Right lobe of liver (tissue), 6 donors: ENCODE measurements around the gene BAZ1B. TPM values are rescaled to one million over a fixed set of nuclear protein-coding genes. Genes with fewer than 3 reads are reported as not detected.
"Not testable (repeated sequence)": the region's sequence is repeated elsewhere in the genome, so short reads cannot be mapped to it uniquely, and the experiment has no call there.

ENCODE experiments used
- ATAC-seq, 4 donors: fragments of 200-7000 bp; cut with Tn5 transposase; one replicate each; pipeline ENCODE4 v1.9.1; 2020; ENCODE audit warnings: mild to moderate bottlenecking in 4 of 4, moderate library complexity in 4 of 4
- DNase-seq, 3 donors: peaks; one replicate each; pipeline ENCODE4 v3.0.0-alpha.2; 2020
- H3K27ac ChIP-seq, 3 donors: fragments of 200-600 bp; one replicate each; pipeline ENCODE4 v1.8.0; 2022
- H3K27me3 ChIP-seq, 2 donors: fragments of 200-600 bp; one replicate each; pipeline ENCODE4 v1.8.0; 2022
- H3K36me3 ChIP-seq, 4 donors: fragments of 200-600 bp; sonication (generic) in 1 of 4; one replicate each; pipeline versions ENCODE4 v1.5.1 to v1.8.0; 2017 to 2022; ENCODE audit warnings: control low read depth in 1 of 4
- H3K4me1 ChIP-seq, 4 donors: fragments of 200-600 bp; sonication (generic) in 1 of 4; one replicate each; pipeline versions ENCODE4 v1.5.1 to v1.8.0; 2017 to 2022; ENCODE audit warnings: control low read depth in 1 of 4
- H3K4me3 ChIP-seq, 3 donors: fragments of 200-600 bp; one replicate each; pipeline ENCODE4 v1.8.0; 2022
- H3K9me3 ChIP-seq, 4 donors: fragments of 200-600 bp; sonication (generic) in 1 of 4; one replicate each; pipeline versions ENCODE4 v1.5.1 to v1.8.0; 2017 to 2022; ENCODE audit warnings: control low read depth in 1 of 4
- POLR2A ChIP-seq: fragments of 450-650 bp; IDR thresholded peaks from one replicate; pipeline ENCODE4 v1.6.1; 2017; ENCODE audit warnings: antibody characterized with exemption, mild to moderate bottlenecking
- WGBS: methylation state at CpG from one replicate; pipeline ENCODE4 v1.1.6; 2018; ENCODE audit warnings: low coverage, low lambda C conversion rate; ENCODE audit not compliant: insufficient coverage; ENCODE audit errors: missing lambda C conversion rate; 5-methylcytosine and 5-hydroxymethylcytosine counted together
- intact Hi-C, 2 donors: fragments of 100-400 bp; cut with DNase I; formaldehyde crosslinking; loops; one replicate each; pipeline versions ENCODE4 v1.11.2 to v1.14.1; 2022
- total RNA-seq, 6 experiments: library from RNA; depleted of rRNA in 2 of 6; stranded (reverse); fragments of >200 nt in 2 of 6; fragmentation: NEBNext Ultra II Directional in 3 of 6; extraction: Animal tissue kit (Norgen Biotek cat#: 25700) in 3 of 6; gene quantifications; one replicate each; pipeline versions ENCODE4 v1.1.0 to v1.2.4, GENCODE V29; 2016 to 2023
- TF ChIP-seq, protein P1 (sequence below), 4 donors: fragments of 200-600 bp in 3 of 4; fragments of 450-650 bp in 1 of 4; IDR thresholded peaks; one replicate each; pipeline versions ENCODE4 v1.5.1 to v1.8.0; 2016 to 2022; ENCODE audit warnings: antibody characterized with exemption in 4 of 4, mild to moderate bottlenecking in 2 of 4
- donor health status: DM: no; HTN: yes; CAD: no.
- donor health status: DM: no; HTN: no; CAD: no.
- donor health status: DM: no; HTN: no; CAD: no.
- donor health status: DM: no; HTN: yes; CAD: no.
- donor health status: DM: no; HTN: yes; CAD: no.

BAZ1B gene
- total RNA-seq, 6 experiments from 2014 or later, result 19.3 to 26.2 (median 25.0) TPM

DNA sequence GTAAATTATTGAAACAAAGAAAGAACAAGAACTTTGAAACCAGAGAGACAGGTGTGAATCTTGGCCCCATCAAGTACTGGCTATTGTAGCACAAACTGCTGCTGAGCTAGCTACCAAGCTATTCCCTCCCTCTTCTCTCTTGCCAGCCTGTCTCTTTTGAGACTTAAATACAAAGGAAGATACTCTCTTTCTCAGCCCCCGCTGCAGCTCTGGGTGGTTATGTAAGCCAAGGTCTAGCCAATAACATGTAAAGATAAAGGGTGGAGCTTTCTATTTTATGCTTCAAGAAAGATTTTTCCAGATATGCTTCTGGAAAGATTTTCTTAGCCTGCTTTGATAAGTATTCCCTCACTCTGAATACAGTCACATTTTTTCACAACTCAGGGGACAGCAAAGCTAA lies 17.2 kb downstream of the BAZ1B start:
- ATAC-seq (no peak), DNase-seq (no peak)
- Histone ChIP-seq H3K9me3 (no peaks in the 10 kb centered on the region), H3K36me3 (peaks cover 0 to 97% (median 52%) of the 10 kb centered on the region in 4 donors), H3K27ac (no peak overlapping the region), H3K4me3 (no peak overlapping the region), H3K4me1 (no peaks in the 10 kb centered on the region), H3K27me3 (no peaks in the 10 kb centered on the region)
- WGBS, result 100% methylated on average over 1 of the region's 1 CpG
- intact Hi-C loops, result no loop called here
- TF ChIP-seq POLR2A, result no peak
- TF ChIP-seq, protein P1, sequence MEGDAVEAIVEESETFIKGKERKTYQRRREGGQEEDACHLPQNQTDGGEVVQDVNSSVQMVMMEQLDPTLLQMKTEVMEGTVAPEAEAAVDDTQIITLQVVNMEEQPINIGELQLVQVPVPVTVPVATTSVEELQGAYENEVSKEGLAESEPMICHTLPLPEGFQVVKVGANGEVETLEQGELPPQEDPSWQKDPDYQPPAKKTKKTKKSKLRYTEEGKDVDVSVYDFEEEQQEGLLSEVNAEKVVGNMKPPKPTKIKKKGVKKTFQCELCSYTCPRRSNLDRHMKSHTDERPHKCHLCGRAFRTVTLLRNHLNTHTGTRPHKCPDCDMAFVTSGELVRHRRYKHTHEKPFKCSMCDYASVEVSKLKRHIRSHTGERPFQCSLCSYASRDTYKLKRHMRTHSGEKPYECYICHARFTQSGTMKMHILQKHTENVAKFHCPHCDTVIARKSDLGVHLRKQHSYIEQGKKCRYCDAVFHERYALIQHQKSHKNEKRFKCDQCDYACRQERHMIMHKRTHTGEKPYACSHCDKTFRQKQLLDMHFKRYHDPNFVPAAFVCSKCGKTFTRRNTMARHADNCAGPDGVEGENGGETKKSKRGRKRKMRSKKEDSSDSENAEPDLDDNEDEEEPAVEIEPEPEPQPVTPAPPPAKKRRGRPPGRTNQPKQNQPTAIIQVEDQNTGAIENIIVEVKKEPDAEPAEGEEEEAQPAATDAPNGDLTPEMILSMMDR (IDR thresholded peaks at IDR 0.05), result no peak

DNA sequence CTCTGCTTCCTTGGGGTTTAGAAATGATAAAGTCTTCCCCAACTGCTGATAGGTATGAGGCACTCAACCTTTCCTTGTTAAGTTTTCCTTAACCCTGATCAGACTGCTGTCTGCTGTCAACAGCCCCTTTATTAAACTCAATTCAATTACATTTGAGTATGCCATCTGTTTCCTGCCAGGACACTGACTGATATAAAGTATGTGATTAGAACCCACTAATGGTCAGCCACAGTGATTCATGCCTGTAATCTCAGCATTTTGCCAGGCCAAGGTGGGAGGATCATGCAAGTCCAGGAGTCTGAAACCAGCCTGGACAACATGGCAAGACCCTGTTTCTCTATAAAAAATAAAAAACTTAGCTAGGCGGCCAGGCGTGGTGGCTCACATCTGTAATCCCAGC lies 18.1 kb downstream of the BAZ1B start:
- Histone ChIP-seq H3K4me1 (no peaks in the 10 kb centered on the region), H3K9me3 (no peaks in the 10 kb centered on the region), H3K36me3 (peaks cover 0 to 97% (median 50%) of the 10 kb centered on the region in 4 donors), H3K27me3 (no peaks in the 10 kb centered on the region), H3K27ac (no peak overlapping the region), H3K4me3 (no peak overlapping the region)
- intact Hi-C loops, result no loop called here
- TF ChIP-seq, protein P1 (IDR thresholded peaks at IDR 0.05), result no peak
- no peak for TF ChIP-seq POLR2A
- whole genome bisulfite sequencing, result no CpG with 5 or more reads among the region's 2 CpGs
- ATAC-seq, result no peak
- no peak for DNase-seq

GRCh38 chr7:73503229-73503628 lies 18.9 kb downstream of the BAZ1B start:
- Histone ChIP-seq H3K4me1 (no peaks in the 10 kb centered on the region), H3K27ac (no peak overlapping the region), H3K27me3 (no peaks in the 10 kb centered on the region), H3K4me3 (no peak overlapping the region), H3K36me3 (peaks cover 0 to 97% (median 50%) of the 10 kb centered on the region in 4 donors), H3K9me3 (no peaks in the 10 kb centered on the region)
- TF ChIP-seq, protein P1 (IDR thresholded peaks at IDR 0.05), result no peak
- TF ChIP-seq POLR2A, result no peak
- intact Hi-C loops, result no loop called here
- no peak for ATAC-seq
- 91% methylated on average over 5 of the region's 5 CpGs for WGBS
- no peak for DNase-seq

GRCh38 chr7:73496626-73497025 lies 25.5 kb downstream of the BAZ1B start:
- peak overlapping the region in 1 of 3 donors; percentile 46 for H3K27ac ChIP-seq
- no peaks in the 10 kb centered on the region for H3K9me3 ChIP-seq
- peaks cover 0 to 98% (median 45%) of the 10 kb centered on the region in 4 donors for H3K36me3 ChIP-seq
- intact Hi-C loops, result no loop called here
- H3K4me1 ChIP-seq, result peaks cover 0 to 7% (median 3%) of the 10 kb centered on the region in 4 donors
- WGBS, result 32% methylated on average over 6 of the region's 7 CpGs
- H3K27me3 ChIP-seq, result no peaks in the 10 kb centered on the region
- TF ChIP-seq, protein P1 (IDR thresholded peaks at IDR 0.05), result no peak
- no peak for TF ChIP-seq POLR2A
- peak; percentile 43 to 71 (median 62) for DNase-seq
- peak; percentile 87 to 99 (median 97) for ATAC-seq
- no peak overlapping the region for H3K4me3 ChIP-seq

- DNase-seq, H3K27me3 ChIP-seq, H3K4me3 ChIP-seq, H3K4me1 ChIP-seq, ATAC-seq, intact Hi-C loops, H3K9me3 ChIP-seq, H3K27ac ChIP-seq: not testable (repeated sequence)
- H3K36me3 ChIP-seq, result peaks cover 0 to 97% (median 48%) of the 10 kb centered on the region in 4 donors
- 100% methylated on average over 2 of the region's 2 CpGs for WGBS
Measured at GRCh38 chr7:73495507-73495906, 26.6 kb downstream of the BAZ1B start.
